Stimulated activated CD4-positive, alpha-beta T cell treated with anti-CD3 and anti-CD28 coated beads, Interleukin-2, amount 100 ng/mL, for 24 hours (primary cell): ENCODE data around the gene MICA.
"Not testable (repeated sequence)": the region's sequence is repeated elsewhere in the genome, so short reads cannot be mapped to it uniquely, and the experiment has no call there.

Experiments
- DNase-seq, 2 donors: peaks; one replicate each; pipeline ENCODE4 v3.0.0-alpha.2; 2020

Gene MICA

DNA sequence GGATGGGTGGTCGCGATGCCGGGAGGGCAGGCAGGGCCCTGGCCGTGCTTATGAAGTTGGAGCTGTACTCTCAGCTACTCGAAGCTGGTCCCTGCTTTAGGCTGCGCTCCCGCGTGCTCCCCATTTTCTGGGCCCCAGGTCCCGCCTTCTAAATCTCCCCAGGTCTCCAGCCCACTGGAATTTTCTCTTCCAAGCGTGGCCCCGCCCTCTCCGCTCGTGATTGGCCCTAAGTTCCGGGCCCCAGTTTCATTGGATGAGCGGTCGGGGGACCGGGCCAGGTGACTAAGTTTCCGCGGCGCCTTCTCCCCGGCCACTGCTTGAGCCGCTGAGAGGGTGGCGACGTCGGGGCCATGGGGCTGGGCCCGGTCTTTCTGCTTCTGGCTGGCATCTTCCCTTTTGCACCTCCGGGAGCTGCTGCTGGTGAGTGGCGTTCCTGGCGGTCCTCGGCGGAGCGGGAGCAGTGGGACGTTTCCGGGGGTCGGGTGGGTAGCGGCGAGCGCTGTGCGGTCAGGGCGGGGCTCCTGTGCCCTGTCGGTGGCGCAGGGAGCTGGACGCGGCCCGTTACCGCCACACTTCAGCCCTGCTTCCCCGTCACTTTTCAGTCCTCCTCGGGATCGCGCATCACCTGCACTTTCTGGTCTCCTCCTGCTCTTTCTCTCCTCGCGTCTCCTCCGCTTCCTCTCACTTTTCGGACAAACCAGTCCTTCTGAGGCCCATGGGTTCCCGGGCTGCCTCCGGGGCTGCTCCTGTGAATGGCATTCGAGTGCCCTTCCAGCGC is at the start of gene MICA:
Gene MICA (plus strand): TSS at position 313 of the 778 bp plus-strand sequence. CDS start 38 bp downstream, at position 351.
- DNase-seq, result peak; percentile 82 to 84

DNA sequence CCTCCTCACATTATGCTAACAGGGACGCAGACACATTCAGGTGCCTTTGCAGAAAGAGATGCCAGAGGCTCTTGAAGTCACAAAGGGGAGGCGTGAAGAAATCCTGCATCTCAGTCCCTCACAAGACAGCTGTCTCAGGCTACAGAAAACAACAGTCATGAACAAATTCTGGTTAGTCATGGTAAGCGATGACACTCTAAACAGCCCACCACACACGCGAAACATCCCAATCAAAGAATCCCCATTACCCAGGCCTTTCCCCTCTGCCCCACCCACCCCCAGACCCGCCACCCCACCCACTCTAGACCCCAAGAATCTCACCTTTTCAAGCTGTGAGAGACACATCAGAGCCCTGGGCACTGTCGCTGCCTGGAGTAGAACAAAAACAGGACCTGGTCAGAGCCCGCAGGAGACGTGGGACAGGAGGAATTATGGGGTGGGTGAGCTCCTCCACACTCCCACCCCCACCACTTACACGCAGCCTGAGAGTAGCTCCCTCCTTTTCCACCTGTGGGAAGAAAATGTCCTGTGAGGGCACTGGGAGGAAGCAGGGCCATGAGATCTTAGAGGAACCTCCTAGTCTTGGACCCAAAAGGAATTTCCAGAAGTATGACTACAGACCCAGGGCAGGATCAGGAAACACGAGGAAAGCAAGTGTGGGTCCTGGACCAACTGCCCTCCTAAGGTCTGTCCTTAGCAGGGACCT is 49.1 kb upstream of the MICA start:
- DNase-seq, result no peak

DNA sequence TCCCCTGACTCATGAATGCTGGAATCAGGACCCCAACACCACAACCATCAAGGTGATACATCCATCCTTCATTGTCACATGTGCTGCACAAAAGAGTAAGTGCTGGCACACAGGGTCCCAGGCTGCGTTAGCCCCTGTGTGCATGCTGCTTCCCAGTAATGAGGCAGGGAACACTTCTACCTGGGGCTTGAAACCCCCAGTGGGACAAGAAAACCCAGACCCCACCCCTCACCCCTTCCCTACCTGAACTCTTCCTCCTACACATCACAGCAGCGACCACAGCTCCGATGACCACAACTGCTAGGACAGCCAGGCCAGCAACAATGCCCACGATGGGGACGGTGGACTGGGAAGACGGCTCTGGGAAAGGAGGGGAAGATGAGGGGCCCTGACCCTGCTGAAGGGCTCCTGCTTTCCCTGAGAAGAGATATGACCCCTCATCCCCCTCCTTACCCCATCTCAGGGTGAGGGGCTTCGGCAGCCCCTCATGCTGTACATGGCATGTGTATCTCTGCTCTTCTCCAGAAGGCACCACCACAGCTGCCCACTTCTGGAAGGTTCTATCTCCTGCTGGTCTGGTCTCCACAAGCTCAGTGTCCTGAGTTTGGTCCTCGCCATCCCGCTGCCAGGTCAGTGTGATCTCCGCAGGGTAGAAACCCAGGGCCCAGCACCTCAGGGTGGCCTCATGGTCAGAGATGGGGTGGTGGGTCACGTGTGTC is 48.4 kb upstream of the MICA start:
- DNase-seq, result no peak

DNA sequence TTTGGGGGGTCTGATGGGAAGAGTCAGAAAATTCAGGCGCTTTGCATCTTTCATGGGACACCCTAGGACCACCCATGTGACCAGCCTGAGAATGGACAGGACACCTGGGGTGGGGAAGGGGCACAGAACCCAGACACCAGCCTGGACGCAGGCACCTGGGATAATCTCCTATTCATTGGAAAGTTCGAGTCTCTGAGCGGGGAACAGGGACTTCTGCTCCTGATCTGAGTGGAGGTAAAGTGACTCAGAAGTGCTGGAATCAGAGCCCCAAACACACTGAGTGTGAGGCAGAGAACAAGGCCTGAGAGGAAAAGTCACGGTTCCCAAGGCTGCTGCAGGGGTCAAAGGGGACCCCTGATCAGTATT is 47.8 kb upstream of the MICA start:
- no peak for DNase-seq

DNA sequence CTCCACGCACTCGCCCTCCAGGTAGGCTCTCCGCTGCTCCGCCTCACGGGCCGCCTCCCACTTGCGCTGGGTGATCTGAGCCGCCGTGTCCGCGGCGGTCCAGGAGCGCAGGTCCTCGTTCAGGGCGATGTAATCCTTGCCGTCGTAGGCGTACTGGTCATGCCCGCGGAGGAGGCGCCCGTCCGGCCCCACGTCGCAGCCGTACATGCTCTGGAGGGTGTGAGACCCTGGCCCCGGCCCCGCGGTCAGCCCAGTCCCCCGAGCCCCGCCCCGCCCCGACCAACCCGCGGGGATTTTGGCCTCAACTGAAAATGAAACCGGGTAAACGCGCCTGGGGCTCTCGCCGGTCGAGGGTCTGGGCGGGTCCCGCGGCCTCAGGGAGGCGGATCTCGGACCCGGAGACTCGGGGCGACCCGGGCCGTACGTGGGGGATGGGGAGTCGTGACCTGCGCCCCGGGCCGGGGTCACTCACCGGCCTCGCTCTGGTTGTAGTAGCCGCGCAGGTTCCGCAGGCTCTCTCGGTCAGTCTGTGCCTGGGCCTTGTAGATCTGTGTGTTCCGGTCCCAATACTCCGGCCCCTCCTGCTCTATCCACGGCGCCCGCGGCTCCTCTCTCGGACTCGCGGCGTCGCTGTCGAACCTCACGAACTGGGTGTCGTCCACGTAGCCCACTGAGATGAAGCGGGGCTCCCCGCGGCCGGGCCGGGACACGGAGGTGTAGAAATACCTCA is 47.0 kb upstream of the MICA start:
- peak; percentile 55 to 58 for DNase-seq

DNA sequence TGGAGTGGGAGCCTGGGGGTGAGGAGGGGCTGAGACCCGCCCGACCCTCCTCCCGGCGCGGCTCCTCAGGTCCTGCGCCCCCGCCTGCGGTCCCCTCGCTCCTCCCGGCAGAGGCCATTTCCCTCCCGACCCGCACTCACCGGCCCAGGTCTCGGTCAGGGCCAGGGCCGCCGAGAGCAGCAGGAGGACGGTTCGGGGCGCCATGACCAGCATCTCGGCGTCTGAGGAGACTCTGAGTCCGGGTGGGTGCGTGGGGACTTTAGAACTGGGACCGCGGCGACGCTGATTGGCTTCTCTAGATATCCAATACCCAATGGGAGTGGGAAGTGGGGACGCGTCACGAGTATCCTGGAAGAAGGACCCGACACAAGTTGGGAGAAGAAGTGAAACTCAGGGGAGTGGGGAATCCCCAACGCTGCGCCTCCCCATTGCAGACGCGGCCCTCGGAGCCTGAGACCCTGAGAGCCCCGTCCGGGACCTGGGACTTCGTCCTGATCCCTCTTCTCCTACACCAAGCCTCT is 46.4 kb upstream of the MICA start, which contains the start of gene HLA-B:
Gene HLA-B (minus strand): TSS at position 234 of the 521 bp plus-strand sequence. CDS start 21 bp downstream, at position 213.
- peak; percentile 77 to 83 for DNase-seq

DNA sequence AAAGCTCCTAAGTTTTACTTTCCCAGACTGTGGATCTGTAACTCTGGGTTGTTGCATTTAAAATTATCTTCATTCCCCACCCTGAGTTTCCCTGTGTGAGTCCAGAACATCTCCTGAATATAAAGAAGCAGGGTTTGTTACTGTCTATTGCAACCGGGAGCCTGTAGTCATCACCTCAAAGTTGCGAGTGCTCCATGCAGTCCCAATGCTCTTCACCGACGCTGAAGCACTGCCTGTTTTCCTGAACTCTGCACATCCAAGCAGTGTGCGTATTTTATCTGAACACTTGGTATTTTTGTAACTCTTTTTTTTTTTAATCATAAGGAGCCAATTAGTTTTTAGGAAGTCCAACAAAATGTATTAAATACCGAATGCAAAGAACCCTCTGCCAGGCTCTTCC is 45.5 kb upstream of the MICA start:
- no peak for DNase-seq

DNA sequence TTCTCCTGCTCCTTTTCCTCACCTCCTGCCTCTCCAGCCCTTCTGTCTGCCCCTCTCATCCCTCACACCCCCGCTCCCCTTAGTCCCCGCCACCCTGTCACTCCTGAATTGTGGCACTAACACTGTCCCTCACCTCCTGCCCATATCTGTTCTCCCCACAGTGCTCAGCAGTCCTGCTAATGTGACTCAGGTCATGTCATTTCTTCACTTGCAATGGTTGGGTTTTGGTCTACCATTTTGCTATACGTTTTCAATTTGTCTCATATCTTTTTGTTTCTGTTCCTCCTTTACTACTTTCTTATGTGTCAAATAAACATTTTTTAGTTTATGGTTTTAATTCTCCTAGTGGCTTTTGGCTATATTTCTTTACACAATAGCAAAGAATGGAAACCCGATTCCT is 45.1 kb upstream of the MICA start:
- no peak for DNase-seq

DNA sequence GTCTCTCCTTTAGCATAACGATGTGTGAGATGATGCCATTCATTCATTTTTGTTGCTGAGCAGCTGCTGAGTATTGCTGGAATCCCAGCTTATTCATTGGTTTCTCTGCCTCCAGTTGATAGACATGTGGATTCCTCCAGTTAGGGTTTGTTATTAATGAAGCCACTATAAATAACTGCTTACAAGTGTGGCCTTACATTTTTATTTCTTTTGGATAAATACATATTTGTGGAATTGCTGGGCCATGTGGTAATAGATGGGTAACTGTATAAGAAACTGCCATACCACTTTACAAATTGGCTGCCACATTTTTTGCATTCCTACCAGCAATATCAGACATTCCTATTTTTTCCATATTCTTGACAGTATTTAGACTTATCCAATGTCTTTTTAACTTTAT is 43.8 kb upstream of the MICA start:
- DNase-seq, result no peak

DNA sequence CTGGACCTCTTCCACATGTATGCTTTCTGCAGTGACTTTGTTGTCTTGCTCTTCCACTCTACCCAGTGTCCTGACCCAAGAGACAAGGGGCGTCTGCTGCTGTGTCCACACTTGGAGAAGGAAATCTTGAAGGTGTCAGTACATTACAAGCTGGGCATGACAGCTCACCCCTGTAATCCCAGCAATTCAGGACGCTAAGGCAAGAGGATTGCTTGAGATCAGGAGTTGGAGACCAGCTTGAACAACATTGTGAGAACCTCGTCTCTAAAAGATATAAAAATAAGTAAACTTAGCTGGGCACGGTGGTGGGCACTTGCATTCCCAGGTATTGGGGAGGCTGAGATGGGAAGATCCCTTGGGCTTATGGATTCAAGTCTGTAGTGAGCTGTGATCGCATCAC is 40.6 kb upstream of the MICA start:
- no peak for DNase-seq

DNA sequence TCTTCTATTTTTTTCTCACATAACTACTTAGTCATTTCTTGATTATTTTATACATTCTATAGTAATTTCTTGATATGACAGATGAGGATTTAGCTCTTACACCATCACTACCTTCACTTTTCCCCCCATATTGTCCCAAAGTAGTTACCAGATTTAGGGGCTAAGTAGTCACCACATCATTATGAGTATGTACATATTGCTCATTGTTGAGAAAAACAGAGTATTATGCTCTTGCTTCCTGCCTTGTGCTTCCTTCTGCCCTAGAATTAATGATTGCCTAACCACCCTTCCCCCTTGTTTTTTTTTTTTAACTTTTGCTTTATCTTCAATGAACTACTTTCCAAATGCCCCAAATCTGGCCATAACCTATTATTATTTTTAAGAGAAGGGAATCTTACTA is 39.6 kb upstream of the MICA start:
- DNase-seq, result no peak

DNA sequence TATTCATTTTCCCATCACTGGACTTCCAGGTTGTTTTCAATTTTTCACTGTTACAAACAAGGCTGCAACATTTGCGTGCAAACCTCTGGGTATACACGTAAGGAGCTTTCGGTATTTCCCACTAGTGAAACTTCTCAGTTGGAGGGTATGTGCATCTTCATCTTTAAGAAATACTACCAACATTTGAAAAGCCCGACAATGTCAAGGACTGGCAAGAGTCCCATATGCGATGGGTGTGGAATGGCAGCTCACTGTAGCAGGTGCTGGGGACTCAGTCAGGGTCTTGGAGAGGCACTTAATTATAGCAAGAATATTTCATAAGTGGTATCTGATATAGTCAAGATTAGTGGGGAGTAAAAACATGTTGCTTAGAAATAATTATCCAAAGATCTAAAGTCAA is 37.5 kb upstream of the MICA start:
- no peak for DNase-seq

DNA sequence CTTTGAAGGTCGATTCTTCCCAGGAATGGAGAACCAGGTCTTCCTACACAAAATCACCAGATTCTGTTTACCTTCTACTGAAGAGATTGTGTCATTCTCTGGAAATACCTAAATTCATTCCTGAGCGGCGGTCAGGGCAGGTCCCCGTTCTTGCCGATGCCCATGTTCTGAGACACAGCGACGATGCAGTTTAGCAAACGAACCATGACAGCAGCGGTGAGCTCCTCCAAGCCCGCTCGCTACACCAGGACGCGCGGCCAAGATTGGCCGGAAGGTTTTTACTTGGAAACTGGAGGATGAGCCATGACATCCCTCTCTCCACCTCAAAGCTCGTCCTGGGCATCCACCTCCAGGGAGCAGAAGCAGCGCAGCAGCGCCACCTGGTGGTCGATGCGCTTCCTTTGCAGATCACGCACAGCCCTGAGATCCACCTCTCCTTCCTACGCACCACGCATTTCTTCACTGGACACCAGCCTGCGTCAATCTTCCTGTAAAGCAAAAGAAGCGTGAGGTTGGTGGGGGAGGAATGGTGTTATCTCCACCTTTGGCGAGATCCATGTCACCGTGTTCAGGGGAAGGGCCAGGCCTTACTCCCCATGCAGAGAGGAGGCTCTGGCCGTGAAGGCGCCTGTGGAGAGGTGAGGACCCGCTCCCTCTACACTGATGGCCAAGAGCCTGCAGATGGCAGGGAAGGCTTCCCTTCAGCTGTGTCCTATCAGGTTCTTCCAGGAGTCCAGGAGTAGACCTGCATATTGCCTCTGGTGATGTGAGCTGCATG is 36.5 kb upstream of the MICA start:
- DNase-seq, result peak; percentile 94

DNA sequence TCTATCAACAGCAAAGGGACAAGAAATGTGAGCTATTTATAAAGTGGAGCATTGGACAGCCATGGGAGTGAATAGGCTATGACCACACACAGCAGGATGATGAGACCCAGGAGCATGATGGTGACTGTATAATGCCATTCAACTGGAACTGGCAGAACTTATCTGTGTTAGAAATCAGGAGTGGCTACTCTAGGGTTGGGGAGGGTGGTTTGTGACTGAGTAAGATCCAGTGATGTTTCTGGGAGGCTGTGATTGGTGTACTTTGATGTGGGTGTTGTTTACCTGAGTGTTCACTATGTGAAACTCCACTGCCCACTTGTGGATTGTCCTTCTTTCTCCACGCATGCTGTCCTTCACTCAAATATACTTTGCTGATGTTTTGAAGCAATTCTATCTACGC is 34.9 kb upstream of the MICA start:
- DNase-seq, result no peak

DNA sequence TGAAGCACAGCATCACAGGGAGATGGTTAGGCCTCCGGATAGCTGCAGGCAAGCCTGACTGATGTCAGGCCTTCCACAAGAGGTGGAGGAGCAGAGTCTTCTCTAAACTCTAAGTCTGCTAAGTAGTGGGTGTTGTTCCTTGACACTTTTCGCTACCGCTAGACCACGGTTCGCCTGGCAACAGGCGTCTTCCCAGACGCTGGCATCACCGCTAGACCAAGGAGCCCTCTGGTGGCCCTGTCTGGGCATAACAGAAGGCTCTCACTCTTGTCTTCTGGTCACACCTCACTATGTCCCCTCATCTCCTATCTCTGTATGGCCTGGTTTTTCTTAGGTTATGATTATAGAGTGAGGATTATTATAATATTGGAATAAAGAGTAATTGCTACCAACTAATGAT is 29.3 kb upstream of the MICA start:
- DNase-seq, result not testable (repeated sequence)

DNA sequence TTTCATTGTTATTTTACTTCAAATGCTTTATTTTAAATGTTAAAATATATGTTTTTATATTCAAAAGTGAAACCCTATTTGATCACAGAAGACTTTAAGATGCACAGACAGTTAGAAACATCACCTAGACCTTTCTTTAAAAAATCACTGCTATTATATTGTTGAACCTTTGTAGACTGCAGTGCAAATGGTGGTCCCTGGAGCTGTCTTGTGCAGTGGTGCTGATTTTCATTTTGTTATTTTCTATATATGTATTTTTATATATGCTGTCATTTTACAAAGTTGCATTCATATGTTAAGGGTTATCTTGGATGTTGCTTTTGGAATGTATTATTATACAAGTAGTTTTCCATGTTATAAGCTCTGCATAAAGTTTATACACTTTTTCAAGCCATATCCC is 27.7 kb upstream of the MICA start:
- DNase-seq, result no peak

DNA sequence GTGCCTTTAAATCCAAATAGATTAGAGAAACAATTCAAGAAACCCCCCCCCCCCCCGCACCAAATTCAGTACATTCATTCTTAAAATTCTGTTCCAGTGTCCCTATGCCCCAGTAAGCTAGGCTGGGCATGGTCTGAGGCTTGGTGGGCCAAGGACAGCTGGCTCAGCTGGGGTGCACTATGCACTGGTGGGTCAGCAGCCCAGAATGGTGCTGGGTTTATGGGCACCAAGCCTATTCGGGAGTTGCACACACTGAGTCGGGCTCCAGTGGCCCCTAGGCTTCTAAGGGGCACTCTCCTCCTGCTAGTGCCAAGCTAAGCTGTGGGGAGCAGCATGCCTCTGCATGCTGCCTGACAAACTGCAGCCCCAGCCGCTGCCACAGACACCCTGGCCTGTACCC is 26.4 kb upstream of the MICA start:
- DNase-seq, result no peak

DNA sequence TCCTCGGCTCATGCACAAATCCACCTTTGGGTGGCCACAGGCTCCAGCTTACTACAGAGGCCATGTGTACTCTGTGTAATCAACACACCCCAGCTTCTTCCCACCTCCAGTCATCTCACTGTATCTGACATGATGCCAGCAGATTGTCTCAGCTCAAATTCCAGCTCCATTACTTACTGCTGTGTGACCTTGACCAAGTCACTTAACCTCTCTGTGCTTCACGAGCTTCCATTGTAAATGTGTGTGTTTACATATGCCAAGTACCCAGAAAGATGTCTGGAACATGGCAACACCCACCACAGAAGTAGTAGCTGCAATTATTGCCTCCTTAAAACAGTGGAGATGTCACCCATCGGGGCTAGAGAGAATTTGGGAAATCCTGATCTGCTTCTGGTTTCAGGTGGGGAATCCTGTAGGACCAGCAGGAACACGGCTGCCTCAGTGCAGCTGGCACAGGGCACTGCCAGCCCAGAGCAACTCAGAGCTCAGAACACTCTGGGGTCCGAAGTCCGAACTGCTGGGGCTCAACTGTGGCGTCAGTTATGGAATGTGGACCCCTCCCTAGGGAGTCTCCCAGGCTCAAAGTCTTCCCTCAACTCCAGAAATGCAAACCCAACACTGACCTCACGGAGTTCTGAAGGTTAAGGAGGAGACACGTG is 25.2 kb upstream of the MICA start:
- DNase-seq, result no peak

DNA sequence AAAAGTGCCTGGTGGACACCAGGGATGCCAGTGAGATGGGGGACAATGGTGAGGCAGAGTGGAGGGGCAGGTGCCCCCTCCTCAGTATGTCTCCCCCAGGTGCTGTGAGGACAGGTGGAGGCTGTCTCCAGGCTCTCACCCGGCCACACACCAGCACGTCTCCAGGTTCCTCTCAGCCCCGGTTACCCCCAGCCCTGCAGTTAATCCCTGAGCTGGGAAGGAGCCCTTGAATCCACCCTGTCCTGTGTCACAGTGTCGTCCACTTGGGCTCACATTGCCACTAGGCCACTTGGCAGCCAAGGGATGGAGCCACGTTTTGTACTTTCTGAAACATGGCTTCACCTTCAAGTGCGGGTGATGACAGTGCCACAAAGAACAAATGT is 24.7 kb upstream of the MICA start:
- DNase-seq, result no peak

DNA sequence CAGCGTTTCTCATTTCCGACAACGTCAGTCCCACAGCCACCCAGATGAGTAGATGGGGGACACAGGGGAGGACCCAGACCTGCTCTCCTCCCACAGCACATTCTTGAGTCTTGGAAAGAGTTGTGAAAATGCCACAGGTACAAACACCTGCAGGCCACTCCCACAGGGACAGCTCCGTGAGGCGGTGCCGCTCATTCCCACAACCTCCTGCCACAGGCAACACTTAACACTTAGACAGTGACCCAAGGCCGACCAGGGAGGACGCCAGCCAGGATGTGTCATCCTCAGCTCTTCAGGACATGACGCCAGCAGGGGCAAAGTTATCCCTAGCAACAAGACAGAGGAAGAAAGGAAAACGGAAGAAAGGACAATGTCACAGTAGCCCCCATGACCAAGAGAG is 23.5 kb upstream of the MICA start:
- no peak for DNase-seq

DNA sequence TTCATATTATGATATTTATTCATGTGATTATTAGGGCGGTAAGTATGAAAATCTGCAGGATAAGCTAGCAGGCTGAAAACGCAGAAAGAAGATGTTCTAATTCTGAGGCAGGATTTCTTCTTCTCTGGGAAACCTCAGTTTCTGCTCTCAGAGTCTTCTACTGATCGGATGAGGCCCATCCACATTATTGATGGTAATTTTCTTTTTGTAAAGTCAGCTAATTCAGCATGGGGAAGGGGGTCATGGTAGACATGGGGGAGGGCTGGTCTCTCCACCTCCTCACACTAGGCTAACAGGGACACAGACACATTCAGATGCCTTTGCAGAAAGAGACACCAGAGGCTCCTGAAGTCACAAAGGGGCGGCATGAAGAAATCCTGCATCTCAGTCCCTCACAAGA is 21.7 kb upstream of the MICA start:
- DNase-seq, result no peak

DNA sequence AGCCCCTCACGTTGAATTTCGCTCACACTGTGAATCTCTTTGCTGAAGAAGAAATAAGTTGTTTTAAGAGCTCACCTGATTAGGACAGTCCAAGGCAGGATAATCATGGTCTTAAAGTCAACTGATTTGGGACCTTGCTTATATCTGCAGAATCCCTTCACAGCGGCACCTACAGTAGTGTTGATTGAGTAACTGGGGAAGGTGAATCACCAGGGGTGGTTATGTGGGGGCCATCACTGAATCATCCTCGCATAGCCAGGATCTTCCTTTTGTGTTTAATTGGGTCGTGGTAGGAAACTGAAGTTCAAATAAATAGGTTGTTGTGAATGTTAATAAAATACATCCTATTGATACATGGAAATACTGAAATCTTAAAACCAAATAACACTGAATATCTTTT is 20.2 kb upstream of the MICA start:
- DNase-seq, result no peak
